CD4-positive, CD25-positive, alpha-beta regulatory T cell (primary cell): ENCODE measurements around the gene SPATA20. TPM values are rescaled to one million over a fixed set of nuclear protein-coding genes. Genes with fewer than 3 reads are reported as not detected.

Experiments used
- ATAC-seq, 2 donors: fragments of 150-1000 bp; cut with Tn5 transposase; one replicate each; pipeline ENCODE4 v1.10.0; 2021; ENCODE audit warnings: low read depth in 2 of 2, moderate number of reproducible peaks in 2 of 2, moderate library complexity in 1 of 2
- DNase-seq, 3 donors: peaks; one replicate each; pipeline versions ENCODE4 v3.0.0 to v3.0.0-alpha.2; 2012 to 2022; ENCODE audit warnings: mixed read lengths in 1 of 3
- H3K27ac ChIP-seq: one replicate; pipeline ENCODE4 v1.7.0; 2013; ENCODE audit warnings: mild to moderate bottlenecking, low read length; ENCODE audit not compliant: insufficient read depth, poor library complexity, severe bottlenecking
- H3K27me3 ChIP-seq: one replicate; pipeline ENCODE4 v1.7.0; 2013; ENCODE audit warnings: low read length; ENCODE audit not compliant: control insufficient read depth, insufficient read depth
- H3K36me3 ChIP-seq: one replicate; pipeline ENCODE4 v1.7.0; 2013; ENCODE audit warnings: mild to moderate bottlenecking, low read length, moderate library complexity; ENCODE audit not compliant: control insufficient read depth, insufficient read depth
- H3K4me1 ChIP-seq: 2 replicates; pipeline ENCODE4 v1.7.0; 2013; ENCODE audit warnings: mild to moderate bottlenecking, low read length; ENCODE audit not compliant: insufficient read depth, control insufficient read depth, poor library complexity, severe bottlenecking
- H3K4me3 ChIP-seq: one replicate; pipeline ENCODE4 v1.7.0; 2013; ENCODE audit warnings: low read depth, mild to moderate bottlenecking, low read length, moderate library complexity
- H3K9me3 ChIP-seq, 2 experiments: 1 replicate in 1 of 2; 2 replicates in 1 of 2; pipeline ENCODE4 v1.7.0; 2013; ENCODE audit warnings: low read length in 2 of 2, mild to moderate bottlenecking in 1 of 2, moderate library complexity in 1 of 2; ENCODE audit not compliant: control insufficient read depth in 2 of 2
- H3K27ac Mint-ChIP-seq, 3 donors: one replicate each; pipeline ENCODE4 v1.8.0; 2020 to 2022; ENCODE audit warnings: mild to moderate bottlenecking in 3 of 3, mixed read lengths in 3 of 3, moderate library complexity in 2 of 3
- H3K27me3 Mint-ChIP-seq: one replicate; pipeline ENCODE4 v1.8.0; 2022; ENCODE audit warnings: mild to moderate bottlenecking, mixed read lengths
- H3K36me3 Mint-ChIP-seq: one replicate; pipeline ENCODE4 v1.8.0; 2020; ENCODE audit warnings: mixed read lengths
- H3K4me1 Mint-ChIP-seq, 4 donors: one replicate each; pipeline ENCODE4 v1.8.0; 2020 to 2022; ENCODE audit warnings: mixed read lengths in 4 of 4, mild to moderate bottlenecking in 1 of 4
- H3K4me3 Mint-ChIP-seq, 4 donors: one replicate each; pipeline ENCODE4 v1.8.0; 2020 to 2022; ENCODE audit warnings: mild to moderate bottlenecking in 4 of 4, mixed read lengths in 4 of 4, moderate library complexity in 3 of 4
- H3K9me3 Mint-ChIP-seq, 7 donors: one replicate each; pipeline ENCODE4 v1.8.0; 2020 to 2022; ENCODE audit warnings: mixed read lengths in 7 of 7, mild to moderate bottlenecking in 3 of 7, moderate library complexity in 2 of 7
- polyA plus RNA-seq, 4 donors: library from polyadenylated mRNA; unstranded; fragments of 300-500 nt; fragmentation: Illumina TruSeq; gene quantifications; one replicate each; pipeline ENCODE4 v1.2.3, GENCODE V29; 2021
- total RNA-seq: library from RNA; stranded (reverse); gene quantifications from one replicate; pipeline ENCODE4 v1.2.3, GENCODE V29; 2022

The SPATA20 gene
- total RNA-seq (26.8 TPM), polyA plus RNA-seq (10 to 100 TPM in 1 of 4 donors, 1 to 10 TPM in 3; 5.8 to 10.3 (median 6.5) TPM)

DNA sequence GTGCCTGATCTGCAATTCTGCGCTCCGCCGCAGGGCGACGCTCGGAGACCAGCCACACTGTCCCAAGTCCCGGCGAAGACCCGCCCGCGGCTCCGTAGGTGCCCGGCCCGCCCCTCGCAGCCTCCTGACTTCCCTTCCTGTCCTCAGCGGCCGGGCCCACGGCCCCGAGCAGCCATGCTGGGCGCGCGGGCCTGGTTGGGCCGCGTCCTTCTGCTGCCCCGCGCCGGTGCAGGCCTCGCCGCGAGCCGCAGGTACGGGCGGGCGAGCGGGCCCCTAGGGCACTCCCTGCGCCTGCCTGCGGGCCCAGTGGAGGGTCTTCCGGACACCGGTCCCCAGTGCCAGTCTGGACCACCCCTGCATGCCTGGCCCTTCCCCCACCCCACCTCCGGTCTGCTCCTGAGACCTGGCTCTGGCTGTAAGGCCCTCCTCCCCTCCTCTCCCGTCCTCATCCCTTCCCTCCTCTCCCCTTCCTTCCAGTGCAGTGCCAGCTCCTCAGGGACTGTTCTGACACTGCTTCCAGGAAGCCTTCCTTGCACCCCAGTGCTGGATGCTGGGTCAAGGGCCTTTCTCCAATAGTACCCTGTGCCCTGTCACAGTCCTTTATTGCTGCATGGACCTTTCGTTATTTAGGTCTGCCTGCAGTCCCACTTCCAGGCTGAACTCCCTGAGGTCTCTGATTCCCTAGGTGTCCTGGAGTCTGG is at the start of gene SPATA20:
Gene SPATA20 (plus strand): TSS at position 140 of the 701 bp plus-strand sequence. CDS start 35 bp downstream, at position 175.
- peak within 1 kb of the TSS; percentile 51 for H3K27ac ChIP-seq

DNA sequence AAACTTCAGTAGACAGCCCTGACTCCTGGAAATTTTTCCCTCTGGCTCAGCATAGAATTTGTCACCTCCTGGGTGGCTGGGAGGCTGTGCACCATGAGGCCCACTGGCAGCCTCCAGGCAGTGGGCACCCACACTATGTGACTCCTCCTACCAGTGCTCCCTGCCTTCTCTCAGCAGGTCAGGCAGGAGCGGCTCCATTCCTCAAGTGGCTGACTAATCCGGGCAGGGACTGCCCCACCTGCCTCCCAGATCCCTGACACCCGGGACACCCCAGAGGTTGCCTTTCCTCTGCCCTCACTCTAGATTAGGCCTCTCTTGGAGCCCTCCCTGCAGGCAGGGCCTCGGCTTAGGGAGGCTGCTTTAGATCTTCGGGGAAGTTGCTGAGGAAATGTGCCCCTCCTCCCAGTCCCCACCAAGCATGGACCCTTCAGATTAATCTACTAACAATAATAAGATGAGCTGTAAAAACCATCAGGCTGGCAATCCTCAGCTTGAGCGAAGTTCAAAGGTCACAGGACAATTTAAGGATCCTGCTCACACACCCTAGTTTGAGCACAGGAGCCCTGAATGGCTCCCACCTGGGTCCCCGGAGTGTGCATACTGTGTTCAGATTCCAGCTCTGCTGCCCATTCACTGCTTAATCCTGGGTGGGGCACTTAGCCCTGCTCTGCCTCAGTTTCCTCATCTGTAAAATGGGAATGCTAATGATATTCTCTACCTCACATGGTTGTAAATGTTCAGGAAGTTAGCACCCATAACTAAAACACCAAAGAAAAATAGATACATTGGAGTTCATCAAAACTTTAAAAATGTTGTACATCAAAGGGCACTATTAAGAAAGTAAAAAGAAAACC is 48.7 kb upstream of the SPATA20 start:
- Mint-ChIP-seq H3K27ac (peak overlapping the region in 1 of 3 donors; percentile 53), H3K36me3 (no peaks in the 10 kb centered on the region), H3K27me3 (peaks cover 9% of the 10 kb centered on the region), H3K4me1 (no peaks in the 10 kb centered on the region), H3K4me3 (no peak overlapping the region), H3K9me3 (no peaks in the 10 kb centered on the region)
- Histone ChIP-seq H3K4me1 (no peaks in the 10 kb centered on the region), H3K9me3 (no peaks in the 10 kb centered on the region), H3K36me3 (no peaks in the 10 kb centered on the region), H3K27ac (no peak overlapping the region), H3K27me3 (no peaks in the 10 kb centered on the region), H3K4me3 (no peak overlapping the region)
- no peak for DNase-seq
- ATAC-seq: no peak

More for the DNA sequence above, at the start of gene SPATA20:
- H3K4me1 Mint-ChIP-seq: peaks cover 0 to 25% (median 8%) of the 10 kb centered on the region in 4 donors
- peaks cover 3% of the 10 kb centered on the region for H3K36me3 Mint-ChIP-seq
- ATAC-seq (peak; percentile 83 to 88), DNase-seq (peak; percentile 78 to 92 (median 83))
- H3K27me3 Mint-ChIP-seq: no peaks in the 10 kb centered on the region
- Histone ChIP-seq H3K36me3 (no peaks in the 10 kb centered on the region), H3K4me1 (peaks cover 14% of the 10 kb centered on the region), H3K4me3 (peak within 1 kb of the TSS; percentile 51), H3K9me3 (no peaks in the 10 kb centered on the region), H3K27me3 (no peaks in the 10 kb centered on the region)
- H3K4me3 Mint-ChIP-seq: peak within 1 kb of the TSS; percentile 68 to 95 (median 88)
- H3K27ac Mint-ChIP-seq: peak within 1 kb of the TSS; percentile 69 to 86 (median 75)
- no peaks in the 10 kb centered on the region for H3K9me3 Mint-ChIP-seq

DNA sequence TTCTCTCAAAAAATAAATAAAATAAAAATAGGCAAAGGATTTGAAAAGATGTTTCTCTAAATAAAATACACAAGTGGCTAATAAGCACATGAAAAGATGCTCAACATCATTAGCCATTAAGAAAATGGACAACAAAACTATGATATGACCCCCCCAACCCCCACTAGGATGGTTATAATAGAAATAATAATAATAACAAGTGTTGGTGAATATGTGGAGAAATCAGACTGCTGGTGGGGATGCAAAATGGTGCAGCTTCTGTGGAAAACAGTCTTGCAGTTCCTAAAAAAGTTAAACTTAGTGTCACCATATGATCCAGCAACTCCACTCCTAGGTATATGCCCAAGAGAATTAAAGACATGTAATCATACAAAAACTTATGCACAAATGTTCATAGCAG is 47.7 kb upstream of the SPATA20 start:
- Histone ChIP-seq H3K4me3 (no peak overlapping the region), H3K27me3 (no peaks in the 10 kb centered on the region), H3K27ac (no peak overlapping the region), H3K9me3 (no peaks in the 10 kb centered on the region), H3K36me3 (no peaks in the 10 kb centered on the region), H3K4me1 (no peaks in the 10 kb centered on the region)
- DNase-seq (no peak), ATAC-seq (no peak)
- peaks cover 4% of the 10 kb centered on the region for H3K27me3 Mint-ChIP-seq
- H3K27ac Mint-ChIP-seq: no peak overlapping the region
- H3K4me3 Mint-ChIP-seq: no peak overlapping the region
- no peaks in the 10 kb centered on the region for H3K9me3 Mint-ChIP-seq
- H3K4me1 Mint-ChIP-seq: peaks cover 0 to 5% (median 0%) of the 10 kb centered on the region in 4 donors
- no peaks in the 10 kb centered on the region for H3K36me3 Mint-ChIP-seq

DNA sequence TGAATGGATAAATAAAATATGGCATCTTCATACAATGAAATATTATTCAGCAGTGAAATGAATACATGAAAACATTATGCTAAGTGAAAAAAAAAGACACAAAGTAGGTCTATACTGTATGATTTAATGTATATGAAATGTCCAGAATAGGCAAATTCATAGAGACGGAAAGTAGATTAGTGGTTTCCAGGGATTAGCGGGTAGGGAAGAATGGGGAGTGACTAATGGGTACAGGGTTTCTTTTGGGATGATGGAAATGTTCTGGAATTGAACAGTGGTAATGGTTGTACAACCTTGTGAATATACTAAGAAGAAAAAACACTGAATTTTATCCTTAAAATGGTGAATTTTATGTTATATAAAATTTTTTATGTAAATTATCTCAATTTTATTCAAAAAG is 47.3 kb upstream of the SPATA20 start:
- Histone ChIP-seq H3K4me1 (no peaks in the 10 kb centered on the region), H3K4me3 (no peak overlapping the region), H3K27me3 (no peaks in the 10 kb centered on the region), H3K27ac (no peak overlapping the region), H3K36me3 (no peaks in the 10 kb centered on the region), H3K9me3 (no peaks in the 10 kb centered on the region)
- Mint-ChIP-seq H3K4me1 (peaks cover 0 to 7% (median under 1%) of the 10 kb centered on the region in 4 donors), H3K4me3 (no peak overlapping the region), H3K9me3 (no peaks in the 10 kb centered on the region), H3K27me3 (no peaks in the 10 kb centered on the region), H3K27ac (no peak overlapping the region), H3K36me3 (no peaks in the 10 kb centered on the region)
- ATAC-seq (no peak), DNase-seq (no peak)

DNA sequence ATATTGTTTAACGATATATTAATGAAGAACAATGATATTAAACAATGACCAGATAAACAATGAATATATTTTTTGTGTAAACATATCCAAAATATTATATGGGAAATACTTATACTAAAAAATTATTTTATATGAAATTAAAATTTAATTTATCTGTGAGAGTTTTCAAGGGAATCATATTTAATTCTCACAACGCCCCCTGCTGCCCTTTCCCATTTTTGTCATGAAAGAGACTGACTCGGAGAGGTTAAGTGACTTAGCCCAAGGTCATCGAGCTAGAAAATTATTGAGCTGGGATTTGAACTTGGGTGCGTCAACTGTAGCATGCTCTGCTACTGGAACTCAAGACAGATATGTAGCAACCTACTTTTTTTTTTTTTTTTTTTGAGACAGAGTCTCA is 45.9 kb upstream of the SPATA20 start:
- Histone ChIP-seq H3K9me3 (no peaks in the 10 kb centered on the region), H3K27ac (no peak overlapping the region), H3K4me1 (no peaks in the 10 kb centered on the region), H3K4me3 (no peak overlapping the region), H3K36me3 (no peaks in the 10 kb centered on the region), H3K27me3 (no peaks in the 10 kb centered on the region)
- Mint-ChIP-seq H3K27me3 (peaks cover 13% of the 10 kb centered on the region), H3K4me3 (no peak overlapping the region), H3K36me3 (no peaks in the 10 kb centered on the region), H3K27ac (no peak overlapping the region), H3K9me3 (no peaks in the 10 kb centered on the region), H3K4me1 (peaks cover 0 to 7% (median under 1%) of the 10 kb centered on the region in 4 donors)
- DNase-seq: peak in 1 of 3 donors; percentile 43
- no peak for ATAC-seq

DNA sequence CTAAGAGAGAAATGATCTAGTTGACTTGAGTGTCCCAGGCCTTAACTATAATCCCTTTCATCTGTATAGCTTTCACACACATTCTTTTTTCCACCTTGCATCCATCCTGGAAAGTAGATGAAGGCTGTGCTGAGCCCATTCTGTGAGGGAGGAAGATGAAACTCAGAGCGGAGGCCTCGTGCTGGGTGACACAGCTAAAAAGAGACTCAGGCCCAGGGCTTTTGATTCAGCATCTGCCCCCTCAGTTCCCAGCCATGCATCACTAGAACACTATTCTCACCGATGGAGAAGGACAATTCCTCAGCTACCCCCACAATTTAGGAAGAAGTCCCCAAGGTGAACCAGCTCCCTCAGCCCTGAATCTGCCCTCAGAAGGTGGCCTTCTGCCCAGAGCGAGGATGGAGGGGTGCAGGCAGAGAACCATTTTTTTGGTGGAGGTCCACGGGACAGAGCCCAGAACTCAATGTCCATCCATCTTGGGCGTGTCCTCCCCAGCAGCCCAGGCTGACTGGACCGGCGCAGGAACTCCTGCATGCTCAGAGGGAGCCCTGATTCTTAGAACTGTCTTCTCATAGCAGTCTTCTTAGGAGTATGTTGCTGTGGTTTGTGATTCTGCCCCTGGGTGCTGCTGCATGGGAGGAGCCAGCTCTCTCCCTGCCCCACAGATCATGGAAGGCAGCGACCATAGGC is 44.5 kb upstream of the SPATA20 start:
- no peak for ATAC-seq
- Mint-ChIP-seq H3K27me3 (peaks cover 14% of the 10 kb centered on the region), H3K36me3 (no peaks in the 10 kb centered on the region)

DNA sequence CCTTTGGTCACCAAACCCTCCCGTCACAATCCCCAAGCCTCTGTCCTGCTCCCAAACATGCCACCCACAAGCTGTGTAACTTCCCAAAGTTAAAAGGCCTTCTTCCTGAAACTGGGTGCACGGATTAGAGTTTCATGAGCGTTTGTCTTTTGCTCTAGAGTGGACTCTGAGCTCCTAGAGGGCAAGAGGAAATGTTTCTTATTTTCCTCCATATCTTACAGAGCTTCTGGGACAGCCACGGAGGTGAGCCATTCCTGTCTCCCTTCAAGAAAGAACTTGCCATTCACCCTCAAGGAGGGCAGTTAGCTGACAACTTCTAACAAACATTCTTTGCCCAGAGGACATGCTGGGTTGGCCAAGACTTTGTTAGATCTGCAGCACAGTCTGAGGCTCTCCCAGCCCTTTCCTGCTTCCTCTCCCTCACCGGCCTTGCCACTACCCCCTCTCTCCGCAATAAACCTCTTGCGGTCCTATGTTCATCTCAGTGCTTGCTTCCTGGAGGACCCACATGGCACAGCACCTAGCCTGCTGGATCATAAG is 41.3 kb upstream of the SPATA20 start:
- Histone ChIP-seq H3K27me3 (no peaks in the 10 kb centered on the region), H3K4me1 (peaks cover 26% of the 10 kb centered on the region), H3K36me3 (no peaks in the 10 kb centered on the region), H3K4me3 (no peak overlapping the region), H3K9me3 (no peaks in the 10 kb centered on the region), H3K27ac (no peak overlapping the region)
- Mint-ChIP-seq H3K9me3 (no peaks in the 10 kb centered on the region), H3K27me3 (peaks cover 14% of the 10 kb centered on the region), H3K4me3 (peak overlapping the region in 3 of 4 donors; percentile 11 to 83 (median 81)), H3K36me3 (no peaks in the 10 kb centered on the region), H3K27ac (peak overlapping the region in 1 of 3 donors; percentile 81), H3K4me1 (peaks cover 6 to 33% (median 15%) of the 10 kb centered on the region in 4 donors)
- ATAC-seq (no peak), DNase-seq (no peak)

More for the DNA sequence above, 44.5 kb upstream of the SPATA20 start:
- Histone ChIP-seq H3K4me1 (peaks cover 1% of the 10 kb centered on the region), H3K27ac (no peak overlapping the region), H3K27me3 (no peaks in the 10 kb centered on the region), H3K9me3 (no peaks in the 10 kb centered on the region), H3K36me3 (no peaks in the 10 kb centered on the region), H3K4me3 (no peak overlapping the region)
- Mint-ChIP-seq H3K9me3 (no peaks in the 10 kb centered on the region), H3K4me1 (peaks cover 0 to 7% (median 1%) of the 10 kb centered on the region in 4 donors), H3K4me3 (no peak overlapping the region), H3K27ac (peak overlapping the region in 2 of 3 donors; percentile 15 to 51)
- no peak for DNase-seq
